Retina (tissue), 1 donor: ENCODE measurements around the gene TRIP13.

Experiments used
- DNase-seq: peaks from one replicate; pipeline ENCODE4 v3.0.0-alpha.2; 2016

The TRIP13 gene

DNA sequence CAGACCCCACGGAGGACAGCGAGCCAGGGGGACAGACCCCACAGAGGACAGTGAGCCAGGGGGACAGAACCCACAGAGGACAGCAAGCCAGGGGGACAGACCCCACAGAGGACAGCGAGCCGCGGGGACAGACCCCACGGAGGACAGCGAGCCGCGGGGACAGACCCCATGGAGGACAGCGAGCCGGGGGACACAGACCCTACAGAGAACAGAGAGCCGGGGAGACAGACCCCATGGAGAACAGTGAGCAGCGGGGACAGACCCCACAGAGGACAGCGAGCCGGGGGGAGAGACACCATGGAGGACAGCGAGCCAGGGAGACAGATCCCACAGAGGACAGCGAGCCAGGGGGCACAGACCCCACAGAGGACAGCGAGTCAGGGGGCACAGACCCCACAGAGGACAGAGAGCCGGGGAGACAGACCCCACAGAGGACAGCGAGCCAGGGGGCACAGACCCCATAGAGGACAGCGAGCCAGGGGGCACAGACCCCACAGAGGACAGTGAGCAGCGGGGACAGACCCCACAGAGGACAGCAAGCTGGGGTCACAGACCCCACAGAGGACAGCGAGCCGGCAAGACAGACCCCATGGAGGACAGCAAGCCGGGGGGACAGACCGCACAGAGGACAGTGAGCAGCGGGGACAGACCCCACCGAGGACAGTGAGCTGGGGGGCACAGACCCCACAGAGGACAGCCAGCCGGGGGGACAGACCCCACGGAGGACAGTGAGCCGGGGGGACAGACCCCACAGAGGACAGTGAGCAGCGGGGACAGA lies 37.5 kb upstream of the TRIP13 start:
- DNase-seq, result no peak

DNA sequence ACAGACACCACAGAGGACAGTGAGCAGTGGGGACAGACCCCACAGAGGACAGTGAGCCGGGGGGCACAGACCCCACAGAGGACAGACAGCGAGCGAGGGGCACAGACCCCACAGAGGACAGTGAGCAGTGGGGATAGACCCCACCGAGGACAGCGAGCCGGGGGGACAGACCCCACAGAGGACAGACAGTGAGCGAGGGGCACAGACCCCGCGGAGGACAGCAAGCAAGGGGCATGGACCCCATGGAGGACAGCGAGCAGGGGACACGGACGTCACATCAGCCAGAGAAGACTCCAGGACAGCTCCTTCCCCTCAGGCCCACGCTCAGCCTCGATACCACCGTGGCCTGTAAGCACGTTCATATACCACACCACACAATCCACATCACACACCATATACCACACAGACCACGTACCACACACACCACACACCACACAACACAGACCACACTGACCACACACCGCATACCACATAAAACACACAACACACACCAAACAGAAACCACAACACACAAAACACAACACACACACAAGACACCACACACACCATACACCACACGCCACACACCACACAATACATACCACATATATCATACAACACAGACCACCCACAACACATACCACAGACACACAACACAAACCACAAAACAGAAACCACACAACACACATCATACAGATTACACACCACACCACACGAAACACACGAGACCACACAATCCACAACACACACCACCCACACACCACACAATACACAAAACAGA lies 36.7 kb upstream of the TRIP13 start:
- no peak for DNase-seq

DNA sequence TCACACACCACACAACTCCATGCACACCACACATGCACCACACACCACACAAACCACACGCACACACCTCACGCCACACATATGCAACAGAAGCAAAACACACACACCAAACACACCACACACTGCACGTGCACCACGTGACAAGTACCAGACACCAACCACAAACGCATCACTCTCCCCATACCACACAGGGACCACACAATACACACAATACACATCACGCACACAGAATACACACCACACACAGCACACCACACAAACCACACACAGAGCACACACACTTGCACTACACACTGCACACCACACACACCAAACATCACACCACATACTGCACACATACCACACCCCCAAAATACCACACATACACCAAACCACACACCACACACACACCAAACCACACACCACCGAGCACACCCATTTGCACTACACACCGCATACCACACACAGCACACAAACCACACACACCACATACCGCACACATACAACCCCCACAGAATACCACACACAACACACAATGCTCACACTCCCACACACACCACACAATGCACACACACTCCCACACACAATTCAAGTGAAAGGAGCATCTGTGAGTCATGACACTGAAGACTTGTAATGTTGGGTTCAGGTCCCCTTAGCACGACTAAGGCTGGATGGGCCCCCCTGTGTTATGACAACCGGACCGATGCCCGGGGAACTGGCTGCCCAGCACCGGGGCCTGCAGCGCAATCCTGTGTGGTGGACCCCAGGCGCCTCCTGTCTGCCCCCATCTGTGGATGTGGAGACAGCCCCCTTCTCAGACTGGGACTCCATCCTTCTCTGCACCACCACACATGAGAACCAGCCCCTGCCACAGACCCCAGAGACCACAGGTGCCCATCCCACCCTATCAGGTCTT lies 35.9 kb upstream of the TRIP13 start:
- DNase-seq, result no peak

DNA sequence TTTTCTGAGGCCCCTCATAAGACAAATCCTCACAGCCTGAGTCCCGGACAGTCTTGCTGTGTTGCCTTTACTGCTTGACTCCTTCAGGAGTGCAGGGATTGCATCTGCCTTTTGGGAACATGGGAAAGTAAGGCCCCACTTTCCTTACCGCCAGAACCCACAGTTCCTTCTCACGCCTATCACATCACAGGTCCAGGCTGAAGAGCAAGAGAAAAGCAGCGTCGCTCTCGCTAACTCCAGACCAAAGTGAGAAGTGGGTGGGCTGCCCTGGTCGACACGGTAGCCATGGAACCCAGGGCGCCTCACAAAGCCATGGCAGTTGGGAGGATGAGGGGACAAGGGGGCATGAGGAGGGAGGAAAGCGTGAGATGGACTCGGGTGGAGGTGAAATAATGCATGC lies 34.0 kb upstream of the TRIP13 start:
- no peak for DNase-seq

DNA sequence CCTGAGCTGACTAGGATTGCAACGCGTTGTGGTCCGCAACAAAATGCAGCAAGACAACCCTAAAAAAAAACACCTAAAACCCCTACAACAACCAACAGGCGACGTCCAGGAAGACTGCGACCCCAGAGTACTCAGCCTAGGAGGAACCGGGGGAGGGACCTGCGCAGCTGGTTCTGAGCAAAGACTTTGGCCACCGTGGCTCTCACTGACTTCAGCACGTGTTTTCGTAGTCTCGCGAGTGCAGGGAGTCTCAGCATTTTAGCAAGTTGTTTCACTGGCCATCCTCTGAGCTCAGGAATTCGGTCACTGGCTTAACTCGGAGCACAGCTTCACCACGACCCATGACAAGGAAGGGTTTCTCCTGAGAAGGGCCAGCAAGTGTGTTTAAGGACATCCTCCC lies 33.3 kb upstream of the TRIP13 start:
- DNase-seq, result no peak

DNA sequence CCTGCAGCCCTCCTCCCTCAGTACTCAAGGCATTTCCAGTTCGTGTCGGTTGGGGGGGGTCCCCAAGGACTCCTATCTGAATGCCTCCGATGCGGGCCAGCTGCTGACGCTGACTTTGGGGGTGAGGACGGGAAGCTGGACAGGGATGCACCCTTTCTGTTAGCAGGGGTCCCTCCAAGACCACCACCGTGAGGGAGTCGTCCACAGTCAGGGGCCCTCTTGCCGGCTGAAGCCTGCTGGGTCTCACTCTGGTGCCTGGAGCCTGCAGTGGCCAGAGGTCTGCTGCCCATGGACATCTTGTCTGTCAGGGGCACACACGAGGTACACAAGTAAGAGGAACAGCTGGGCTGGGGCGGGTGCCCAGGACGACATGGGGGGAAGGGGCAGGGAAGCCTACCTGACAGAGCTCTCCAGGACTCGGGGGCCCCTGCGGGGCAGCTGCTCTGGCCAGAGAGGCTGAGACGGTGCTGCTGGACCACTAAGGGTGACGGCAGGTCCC lies 32.8 kb upstream of the TRIP13 start:
- DNase-seq, result no peak

DNA sequence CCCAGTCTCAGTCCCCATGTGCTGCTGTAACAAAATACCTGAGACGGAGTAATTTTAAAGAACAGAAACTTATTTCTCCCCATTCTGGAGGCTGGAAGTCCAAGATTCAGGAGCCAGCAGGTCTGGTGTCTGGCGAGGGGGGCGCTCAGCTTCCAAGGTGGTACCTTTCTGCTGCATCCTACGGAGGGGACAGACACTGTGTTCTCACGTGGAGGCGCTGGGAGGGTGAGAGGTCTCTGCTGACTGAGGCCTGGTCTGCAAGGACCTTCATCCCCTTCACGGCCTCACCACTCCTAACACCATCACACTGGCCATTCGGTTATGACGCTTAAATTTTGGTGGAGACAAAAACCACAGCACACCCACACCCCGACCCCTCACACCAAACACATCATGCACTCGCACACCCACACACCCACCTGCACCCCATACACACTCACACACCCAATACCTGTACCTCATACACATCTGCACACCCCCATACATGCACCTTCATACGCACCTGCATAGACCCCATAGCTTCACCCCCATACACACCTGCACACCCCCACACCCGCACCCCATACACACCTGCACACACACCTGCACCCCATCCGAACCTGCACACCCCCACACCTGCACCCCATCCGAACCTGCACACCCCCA lies 32.1 kb upstream of the TRIP13 start:
- DNase-seq, result no peak

DNA sequence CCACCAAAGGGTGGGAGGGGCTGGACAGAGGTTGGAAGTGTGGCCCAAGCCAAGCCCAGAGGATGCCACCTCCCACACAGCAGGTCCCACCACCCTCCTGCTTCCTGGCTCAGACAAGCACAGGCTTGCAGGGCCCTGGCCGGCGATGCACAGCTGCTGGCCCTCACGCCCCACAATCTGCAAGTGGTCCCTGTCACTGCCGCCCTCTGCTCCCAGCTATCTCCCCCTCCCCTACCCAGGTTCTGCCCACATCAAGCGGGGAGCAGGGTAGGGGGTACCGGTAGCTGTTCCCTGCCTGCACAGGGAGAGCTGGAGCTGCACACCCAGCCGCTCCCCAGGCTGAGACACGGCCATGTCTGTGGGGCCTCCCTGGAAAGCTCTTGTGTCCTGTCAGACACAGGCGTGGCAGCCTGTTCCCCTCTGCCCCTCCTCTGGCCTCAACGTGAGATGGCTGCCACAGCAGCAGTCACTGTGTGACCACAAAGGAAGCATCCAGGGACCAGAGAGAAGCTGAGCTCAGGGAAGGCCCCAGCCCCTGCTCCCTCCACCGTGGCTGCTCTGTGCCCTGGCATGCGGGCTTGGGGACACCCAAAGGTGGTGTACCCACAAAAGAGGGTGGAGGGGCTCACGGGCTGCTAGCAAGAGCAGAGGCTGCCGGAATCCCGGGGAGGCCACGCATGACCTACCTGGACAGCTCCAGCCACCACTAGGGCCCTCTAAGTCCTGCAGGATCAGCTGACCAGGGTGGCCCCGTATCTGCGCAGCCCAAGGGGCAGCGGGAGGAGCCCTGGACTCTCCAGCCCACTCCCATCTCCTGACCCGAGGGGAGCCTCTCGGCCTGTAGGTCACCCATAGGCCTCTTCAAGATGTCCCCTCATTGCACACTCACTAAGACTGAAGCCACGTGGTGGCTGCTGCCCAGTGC lies 31.0 kb upstream of the TRIP13 start:
- DNase-seq, result no peak

DNA sequence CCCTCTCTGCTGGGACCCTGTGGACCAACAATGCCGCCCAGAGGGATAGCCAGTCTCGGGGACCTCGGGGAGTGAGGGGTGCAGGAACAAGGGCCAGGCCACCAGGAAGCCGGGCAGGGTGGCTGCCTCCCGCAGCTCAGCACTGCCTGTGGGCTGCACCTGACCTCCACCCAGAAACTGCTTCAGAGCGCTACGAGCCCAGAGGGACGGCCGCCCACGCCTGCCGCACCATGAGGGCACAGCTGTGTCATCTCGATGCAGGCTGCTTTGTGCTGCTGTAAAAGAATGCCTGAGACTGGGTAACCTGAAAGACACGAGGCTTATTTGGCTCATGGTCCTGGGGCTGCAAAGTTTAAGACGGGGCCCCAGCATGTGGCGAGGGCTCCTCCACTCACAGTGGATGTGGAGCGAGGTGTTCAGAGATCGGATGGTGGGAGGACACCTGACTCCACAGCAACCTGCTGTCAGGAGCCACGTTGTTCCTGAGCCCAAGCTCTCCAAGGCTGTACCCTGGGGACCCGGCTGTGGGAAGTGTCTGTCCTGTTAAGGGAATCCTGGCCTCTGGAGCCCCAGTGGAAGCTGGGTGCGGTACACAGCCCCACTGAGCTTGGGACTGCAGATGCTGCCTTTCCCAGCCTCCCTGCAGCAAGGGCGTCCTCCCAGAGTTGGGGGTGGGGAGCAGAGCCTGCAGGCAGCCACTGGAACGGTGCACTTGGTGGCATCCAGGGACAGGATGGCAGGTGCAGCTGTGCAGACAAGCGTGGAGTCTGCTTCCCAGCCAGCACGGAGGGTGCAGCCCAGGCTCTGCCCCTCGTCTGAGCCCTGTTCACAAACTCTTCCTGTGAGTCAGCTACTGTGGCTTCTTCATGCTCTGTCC lies 30.1 kb upstream of the TRIP13 start:
- peak; percentile 21 for DNase-seq

DNA sequence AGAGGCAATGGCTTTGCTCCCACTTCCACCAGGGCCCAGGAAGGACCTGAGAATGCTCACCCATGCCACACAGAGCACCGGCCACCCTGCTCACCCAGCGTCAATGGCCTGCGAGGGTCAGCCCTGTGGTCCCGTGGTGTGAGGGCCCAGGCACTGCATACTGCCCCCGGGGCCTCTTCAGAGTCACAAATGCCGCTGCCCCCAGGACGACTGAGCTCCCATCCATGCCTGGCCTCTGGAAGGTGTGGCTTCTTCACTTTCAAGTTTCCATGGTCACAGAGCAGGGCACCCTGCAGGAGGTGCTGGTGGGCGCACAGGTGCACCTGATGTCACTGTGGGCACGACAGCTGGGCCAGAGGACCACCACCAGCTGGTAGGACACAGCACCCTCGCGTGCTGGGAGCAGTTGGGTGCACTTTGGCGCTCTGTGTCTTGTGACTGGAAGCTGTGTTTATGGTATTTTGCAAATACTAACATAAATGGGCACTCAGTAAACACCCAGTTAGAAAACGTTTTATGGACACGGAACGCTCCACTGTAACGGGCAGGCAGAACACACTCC lies 29.4 kb upstream of the TRIP13 start:
- no peak for DNase-seq

DNA sequence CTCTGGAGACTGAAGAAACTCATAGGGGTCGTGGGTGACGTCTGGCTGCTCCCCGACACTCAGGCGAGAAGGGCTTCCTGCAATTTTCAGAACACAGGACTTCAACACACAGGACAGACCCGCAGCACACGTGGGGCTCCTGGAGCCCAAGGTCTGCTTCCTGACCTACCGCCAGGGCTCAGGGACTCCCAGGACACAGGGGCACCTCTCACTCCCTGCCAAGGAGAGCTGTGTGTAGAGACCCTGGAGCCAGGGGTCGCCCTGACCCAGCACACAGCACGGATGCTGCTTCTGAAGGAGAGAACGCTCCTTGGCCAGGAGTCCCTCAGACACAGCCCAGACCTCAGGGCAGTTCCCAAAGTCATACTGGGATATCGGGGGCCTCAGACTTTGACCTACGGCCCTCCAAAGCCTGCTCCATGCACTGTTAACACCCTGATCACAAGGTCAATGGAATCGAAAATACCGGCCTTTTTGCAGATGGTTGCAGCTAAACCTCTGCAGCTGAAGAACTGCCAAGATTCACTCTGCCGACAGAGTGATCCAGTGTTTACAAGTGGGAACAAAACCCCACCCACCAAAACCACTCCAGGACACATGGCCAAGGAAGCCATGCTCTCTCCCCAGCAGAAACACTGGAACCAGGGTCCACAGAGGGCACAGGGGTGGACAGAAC lies 28.1 kb upstream of the TRIP13 start:
- no peak for DNase-seq

DNA sequence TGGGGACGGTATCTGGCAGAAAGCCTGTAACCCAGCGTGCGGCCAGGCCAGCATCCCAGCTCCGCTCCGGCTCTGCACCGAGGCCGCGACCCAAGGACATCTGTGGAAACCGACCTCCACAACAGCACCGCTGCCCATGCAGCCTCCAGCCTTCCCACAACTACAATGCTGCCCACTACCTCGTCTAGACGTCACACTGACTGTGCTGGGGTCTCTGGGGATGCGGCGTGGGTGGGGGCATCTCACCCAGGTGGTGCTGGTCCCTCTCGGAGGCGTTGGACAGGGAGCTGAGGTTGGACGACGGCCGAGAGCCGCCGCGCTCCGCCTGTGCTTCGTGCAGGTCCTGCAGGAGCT lies 27.5 kb upstream of the TRIP13 start:
- DNase-seq, result no peak

DNA sequence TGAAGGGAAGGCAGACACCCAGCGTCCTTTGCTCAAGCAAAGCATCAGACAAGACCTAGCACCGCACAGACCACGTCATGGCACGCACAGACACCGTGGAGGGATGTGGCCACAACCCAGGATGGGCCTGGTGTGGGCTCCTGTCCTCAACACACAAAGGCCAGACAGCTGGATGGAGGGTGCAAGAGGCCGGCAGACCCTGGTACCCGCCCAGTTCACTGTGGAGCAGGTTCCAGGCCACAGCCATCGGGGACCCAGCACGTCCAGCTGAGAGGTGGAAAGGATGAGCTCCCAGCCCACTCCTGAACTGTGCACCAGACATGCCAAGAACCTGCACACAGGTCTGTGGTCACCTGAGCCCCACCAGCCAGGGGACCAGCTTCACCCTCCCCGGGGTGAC lies 26.9 kb upstream of the TRIP13 start:
- DNase-seq, result no peak

DNA sequence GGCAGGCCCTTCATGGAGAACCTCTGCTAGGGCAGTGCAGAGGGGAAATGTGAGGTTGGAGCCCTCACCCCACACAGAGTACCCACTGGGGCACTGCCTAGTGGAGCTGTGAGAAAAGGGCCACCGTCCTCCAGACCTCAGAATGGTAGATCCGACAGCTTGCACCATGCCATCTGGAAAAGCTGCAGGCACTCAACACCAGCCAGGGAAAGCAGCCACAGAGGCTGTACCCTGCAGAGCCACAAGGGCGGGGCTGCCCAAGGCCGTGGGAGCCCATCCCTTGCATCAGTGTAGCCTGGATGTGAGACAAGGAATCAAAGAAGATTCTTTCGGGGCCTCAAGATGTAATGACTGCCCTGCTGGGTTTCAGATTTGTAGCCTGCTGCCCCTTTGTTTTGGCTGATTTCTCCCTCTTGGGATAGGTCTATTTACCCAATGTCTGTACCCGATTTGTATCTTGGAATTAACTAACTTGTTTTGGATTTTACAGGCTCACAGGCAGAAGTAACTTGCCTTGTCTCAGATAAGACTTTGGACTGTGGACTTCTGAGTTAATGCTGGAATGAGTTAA lies 25.3 kb upstream of the TRIP13 start:
- DNase-seq, result no peak

DNA sequence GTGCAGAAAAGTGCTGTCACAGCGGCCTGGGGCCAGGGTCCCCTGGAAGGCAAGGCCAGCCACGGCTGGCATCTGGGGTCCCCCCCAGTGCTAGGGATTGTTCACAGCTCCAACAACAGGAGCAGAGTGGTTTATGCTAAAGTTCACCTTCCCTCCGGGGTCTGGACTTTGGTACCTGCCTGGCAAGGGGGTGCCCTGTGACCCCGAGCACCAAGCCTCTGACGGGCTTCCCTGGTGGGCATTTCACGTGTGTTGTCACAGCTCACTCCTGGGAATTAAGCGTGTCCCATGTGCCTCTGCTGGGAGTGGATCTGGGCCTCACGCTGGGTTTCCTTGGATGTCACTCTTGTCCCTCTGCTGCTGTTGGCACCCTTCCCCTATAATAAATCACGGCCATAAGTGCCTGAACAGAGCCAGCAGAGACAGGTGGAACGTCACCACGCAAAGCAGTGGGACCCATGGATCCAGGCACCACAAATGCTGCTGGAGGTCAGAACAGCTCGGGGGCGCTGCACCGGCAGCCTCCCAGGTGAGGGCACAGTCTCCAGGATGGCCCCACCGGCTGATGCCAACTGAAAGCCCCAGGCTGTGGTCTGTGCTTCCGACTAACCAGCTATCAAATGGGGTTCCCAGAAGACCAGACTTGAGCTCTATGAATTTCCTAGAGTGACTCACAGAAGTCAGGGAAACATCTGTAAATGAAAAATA lies 24.1 kb upstream of the TRIP13 start:
- no peak for DNase-seq

DNA sequence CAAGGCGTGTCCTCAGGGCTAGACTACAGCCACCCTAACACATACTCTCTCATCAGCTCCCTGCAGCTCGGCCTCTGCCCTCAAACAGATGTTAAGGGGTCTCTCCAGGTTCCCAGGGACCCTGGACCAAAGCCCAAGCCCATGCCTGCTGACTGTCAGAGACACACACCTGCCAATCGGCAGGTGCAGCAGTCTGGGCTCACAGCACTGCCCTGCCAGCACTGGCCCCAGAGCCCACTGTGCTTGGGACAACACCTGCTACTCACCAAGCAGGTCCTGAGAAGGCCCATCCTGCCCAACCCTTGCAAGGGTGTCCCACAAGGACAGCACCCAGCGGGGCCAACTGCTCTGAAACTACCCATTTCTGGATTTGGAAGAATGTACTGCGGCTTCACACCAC lies 21.7 kb upstream of the TRIP13 start:
- no peak for DNase-seq

DNA sequence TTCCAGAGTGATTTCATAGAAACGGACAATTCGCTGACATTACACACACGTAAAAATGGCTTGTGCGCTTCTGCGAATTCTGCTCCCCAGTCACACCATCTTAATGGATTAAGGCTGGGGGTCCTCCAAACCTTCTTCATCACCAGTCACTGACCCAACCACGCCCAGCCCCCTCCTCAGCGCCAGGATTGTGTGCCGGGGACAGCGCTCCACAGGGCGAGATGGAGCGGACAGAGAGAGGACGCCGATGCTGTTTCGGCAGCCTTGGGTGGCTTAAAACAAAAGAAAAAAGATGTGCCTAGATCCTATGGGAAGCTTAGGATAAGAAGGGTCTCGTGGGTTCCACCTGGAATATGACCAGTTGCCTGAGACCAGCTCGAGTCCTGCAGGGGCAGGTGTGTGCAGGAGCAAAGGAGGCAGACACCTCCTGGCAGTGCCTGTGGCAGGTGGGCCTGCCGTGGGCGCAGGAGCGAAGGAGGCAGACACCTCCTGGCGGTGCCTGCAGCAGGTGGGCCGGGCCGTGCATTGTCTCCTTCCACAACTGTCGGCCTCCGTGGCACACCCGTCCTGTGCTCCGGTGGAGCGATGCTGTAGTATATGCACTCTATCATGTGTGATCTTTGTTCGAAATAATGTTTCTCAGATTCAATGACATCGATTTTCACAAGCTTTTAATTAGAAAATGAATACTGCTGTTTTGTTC lies 20.9 kb upstream of the TRIP13 start:
- no peak for DNase-seq

DNA sequence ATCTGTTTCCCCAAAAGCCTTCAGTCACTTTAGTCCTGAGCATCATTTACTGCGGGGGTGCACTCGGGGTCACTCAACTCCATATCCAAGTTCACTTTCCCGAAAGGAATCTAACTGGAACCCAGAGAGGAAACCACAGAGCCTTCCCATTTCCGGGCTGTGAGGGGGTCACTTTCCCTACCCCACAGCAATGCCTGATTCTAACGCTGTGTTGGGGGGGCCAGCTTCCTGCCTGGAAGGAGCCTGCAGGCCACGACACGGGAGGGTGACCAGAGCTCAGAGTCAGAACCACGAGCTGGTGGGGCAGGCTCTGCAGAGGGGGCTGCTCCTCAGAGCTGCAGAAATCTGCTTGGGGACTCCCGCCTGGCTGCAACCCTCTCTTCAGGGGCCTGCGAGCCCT lies 20.4 kb upstream of the TRIP13 start:
- DNase-seq, result no peak
